ENCODE data around the gene GRIN3A.

DNA sequence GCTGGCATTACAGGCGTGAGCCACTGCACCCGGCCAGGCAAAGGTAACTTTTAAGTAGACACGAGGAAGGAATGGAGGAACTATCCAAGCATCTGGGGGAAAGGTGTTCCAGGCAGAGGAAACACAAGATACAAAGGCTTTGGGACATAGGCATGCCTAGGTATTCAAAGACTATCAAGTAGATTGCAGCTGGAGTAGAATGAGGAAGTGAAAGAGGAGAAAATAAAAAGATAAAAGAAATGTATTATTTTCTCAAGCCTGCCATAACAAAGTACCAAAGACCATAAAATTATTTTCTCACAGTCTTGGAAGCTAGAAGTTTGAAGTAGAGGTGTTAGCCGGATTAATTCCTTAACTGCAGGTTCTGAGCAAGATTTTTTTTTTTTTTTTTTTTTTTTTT is 39.9 kb upstream of the GRIN3A start:
- no peak for TF ChIP-seq EZH2 (IDR thresholded peaks at IDR 0.05; ENCODE audit: borderline replicate concordance, low read depth, low read length, severe bottlenecking)
- TF ChIP-seq, protein P1, sequence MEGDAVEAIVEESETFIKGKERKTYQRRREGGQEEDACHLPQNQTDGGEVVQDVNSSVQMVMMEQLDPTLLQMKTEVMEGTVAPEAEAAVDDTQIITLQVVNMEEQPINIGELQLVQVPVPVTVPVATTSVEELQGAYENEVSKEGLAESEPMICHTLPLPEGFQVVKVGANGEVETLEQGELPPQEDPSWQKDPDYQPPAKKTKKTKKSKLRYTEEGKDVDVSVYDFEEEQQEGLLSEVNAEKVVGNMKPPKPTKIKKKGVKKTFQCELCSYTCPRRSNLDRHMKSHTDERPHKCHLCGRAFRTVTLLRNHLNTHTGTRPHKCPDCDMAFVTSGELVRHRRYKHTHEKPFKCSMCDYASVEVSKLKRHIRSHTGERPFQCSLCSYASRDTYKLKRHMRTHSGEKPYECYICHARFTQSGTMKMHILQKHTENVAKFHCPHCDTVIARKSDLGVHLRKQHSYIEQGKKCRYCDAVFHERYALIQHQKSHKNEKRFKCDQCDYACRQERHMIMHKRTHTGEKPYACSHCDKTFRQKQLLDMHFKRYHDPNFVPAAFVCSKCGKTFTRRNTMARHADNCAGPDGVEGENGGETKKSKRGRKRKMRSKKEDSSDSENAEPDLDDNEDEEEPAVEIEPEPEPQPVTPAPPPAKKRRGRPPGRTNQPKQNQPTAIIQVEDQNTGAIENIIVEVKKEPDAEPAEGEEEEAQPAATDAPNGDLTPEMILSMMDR (IDR thresholded peaks at IDR 0.05; ENCODE audit: borderline replicate concordance, extremely low read depth, low read length, poor library complexity, severe bottlenecking) = no peak
